Left lung (tissue), 10 donors: ENCODE measurements around the gene BICDL1. TPM values are rescaled to one million over a fixed set of nuclear protein-coding genes. Genes with fewer than 3 reads are reported as not detected.
"Not testable (repeated sequence)": the region's sequence is repeated elsewhere in the genome, so short reads cannot be mapped to it uniquely, and the experiment has no call there.

Source experiments
- ATAC-seq: fragments of 200-7000 bp; cut with Tn5 transposase; one replicate; pipeline ENCODE4 v1.9.1; 2020; ENCODE audit warnings: moderate library complexity
- DNase-seq, 4 donors: peaks; one replicate each; pipeline ENCODE4 v3.0.0-alpha.2; 2013 to 2020
- H3K27ac ChIP-seq, 2 donors: fragments of 200-600 bp; sonication (generic) in 1 of 2; one replicate each; pipeline versions ENCODE4 v1.5.0 to v1.8.0; 2020 to 2021
- H3K27me3 ChIP-seq, 2 donors: fragments of 200-600 bp; sonication (generic) in 1 of 2; one replicate each; pipeline versions ENCODE4 v1.5.0 to v1.8.0; 2020 to 2021
- H3K36me3 ChIP-seq, 2 donors: fragments of 200-600 bp; sonication (generic) in 1 of 2; one replicate each; pipeline versions ENCODE4 v1.5.0 to v1.8.0; 2020 to 2021
- H3K4me1 ChIP-seq, 2 donors: fragments of 200-600 bp; one replicate each; pipeline ENCODE4 v1.8.0; 2021
- H3K4me3 ChIP-seq, 2 donors: fragments of 200-600 bp; sonication (generic) in 1 of 2; one replicate each; pipeline versions ENCODE4 v1.5.0 to v1.8.0; 2020 to 2021; ENCODE audit warnings: mild to moderate bottlenecking in 1 of 2
- H3K9me3 ChIP-seq, 2 donors: fragments of 200-600 bp; sonication (generic) in 1 of 2; one replicate each; pipeline versions ENCODE4 v1.5.0 to v1.8.0; 2020 to 2021
- CTCF ChIP-seq, 2 donors: fragments of 200-600 bp; sonication (generic) in 1 of 2; IDR thresholded peaks; one replicate each; pipeline versions ENCODE4 v1.5.0 to v1.8.0; 2021; ENCODE audit warnings: antibody characterized with exemption in 2 of 2
- intact Hi-C, 2 donors: fragments of 100-400 bp; cut with DNase I; formaldehyde crosslinking; loops; one replicate each; pipeline versions ENCODE4 v1.11.2 to v1.14.2; 2022
- polyA plus RNA-seq, 6 donors: library from polyadenylated mRNA; unstranded; fragments of 120-200 nt; gene quantifications; one replicate each; pipeline ENCODE4 v1.2.1, GENCODE V29; 2013; ENCODE audit not compliant: insufficient read length in 6 of 6
- total RNA-seq, 2 donors: library from RNA; stranded (reverse); fragmentation: NEBNext Ultra II Directional; extraction: Animal tissue kit (Norgen Biotek cat#: 25700); gene quantifications; one replicate each; pipeline ENCODE4 v1.2.1, GENCODE V29; 2021
- donor health status: DM: no; HTN: yes; CAD: no.
- donor health status: DM: no; HTN: no; CAD: no.

BICDL1 gene
- total and polyA plus RNA-seq, 8 donors, result 1.8 to 12.0 (median 3.3) TPM

DNA sequence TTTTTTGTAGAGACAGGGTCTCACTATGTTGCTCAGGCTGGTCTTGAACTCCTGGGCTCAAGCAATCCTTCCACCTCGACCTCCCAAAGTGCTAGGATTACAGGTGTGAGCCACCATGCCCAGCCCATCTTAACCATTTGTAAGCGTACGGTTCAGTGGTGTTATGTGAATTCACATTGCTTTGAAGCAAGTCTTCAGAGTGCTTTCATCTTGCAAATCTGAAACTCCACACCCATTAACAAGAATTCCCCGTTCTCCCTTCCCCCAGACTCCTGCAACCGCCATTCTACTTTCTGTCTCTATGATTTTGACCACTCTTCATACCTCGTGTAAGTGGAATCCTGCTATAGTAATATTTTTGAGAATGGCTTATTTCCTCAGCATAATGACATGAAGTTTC, 24.9 kb upstream of the BICDL1 start:
- ATAC-seq (no peak), DNase-seq (no peak)
- H3K27me3 ChIP-seq, result peaks cover 0 to 6% of the 10 kb centered on the region in 2 donors
- intact Hi-C loops, result no loop called here
- no peaks in the 10 kb centered on the region for H3K36me3 ChIP-seq
- no peaks in the 10 kb centered on the region for H3K9me3 ChIP-seq
- no peak overlapping the region for H3K4me3 ChIP-seq
- H3K4me1 ChIP-seq, result no peaks in the 10 kb centered on the region
- no peak overlapping the region for H3K27ac ChIP-seq
- no peak for TF ChIP-seq CTCF (IDR thresholded peaks at IDR 0.05)

DNA sequence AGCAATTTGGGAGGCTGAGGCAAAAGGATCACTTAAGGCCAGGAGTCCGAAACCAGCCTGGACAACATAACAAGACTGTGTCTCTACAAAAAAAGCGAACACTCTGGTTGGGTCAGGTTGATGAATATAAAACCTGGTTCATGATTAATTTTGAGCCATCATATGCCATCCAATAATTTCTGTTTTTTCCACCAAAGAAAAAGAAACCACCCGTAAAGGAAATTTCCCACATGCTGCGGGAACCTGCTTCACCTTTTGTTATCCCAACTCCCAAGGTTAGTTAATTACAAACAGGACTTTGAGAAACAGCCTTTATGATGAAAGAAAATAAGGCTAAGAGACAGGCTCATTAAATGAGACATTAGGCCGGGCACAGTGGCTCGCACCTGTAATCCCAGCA, 24.1 kb upstream of the BICDL1 start:
- Histone ChIP-seq H3K9me3 (no peaks in the 10 kb centered on the region), H3K27ac (no peak overlapping the region), H3K4me1 (no peaks in the 10 kb centered on the region), H3K27me3 (peaks cover 0 to 6% of the 10 kb centered on the region in 2 donors), H3K36me3 (no peaks in the 10 kb centered on the region), H3K4me3 (no peak overlapping the region)
- intact Hi-C loops, result no loop called here
- DNase-seq (no peak), ATAC-seq (no peak)
- TF ChIP-seq CTCF (IDR thresholded peaks at IDR 0.05), result no peak

- no peak overlapping the region for H3K4me3 ChIP-seq
- H3K4me1 ChIP-seq, result no peaks in the 10 kb centered on the region
- H3K27me3 ChIP-seq, result peaks cover 0 to 58% of the 10 kb centered on the region in 2 donors
- H3K36me3 ChIP-seq, result no peaks in the 10 kb centered on the region
- no peak overlapping the region for H3K27ac ChIP-seq
- no peaks in the 10 kb centered on the region for H3K9me3 ChIP-seq
- no peak for ATAC-seq
- no peak for DNase-seq
- intact Hi-C loops, result no loop called here
- TF ChIP-seq CTCF (IDR thresholded peaks at IDR 0.05), result no peak
Measured at GRCh38 chr12:119980242-119980641, 8.8 kb upstream of the BICDL1 start.

DNA sequence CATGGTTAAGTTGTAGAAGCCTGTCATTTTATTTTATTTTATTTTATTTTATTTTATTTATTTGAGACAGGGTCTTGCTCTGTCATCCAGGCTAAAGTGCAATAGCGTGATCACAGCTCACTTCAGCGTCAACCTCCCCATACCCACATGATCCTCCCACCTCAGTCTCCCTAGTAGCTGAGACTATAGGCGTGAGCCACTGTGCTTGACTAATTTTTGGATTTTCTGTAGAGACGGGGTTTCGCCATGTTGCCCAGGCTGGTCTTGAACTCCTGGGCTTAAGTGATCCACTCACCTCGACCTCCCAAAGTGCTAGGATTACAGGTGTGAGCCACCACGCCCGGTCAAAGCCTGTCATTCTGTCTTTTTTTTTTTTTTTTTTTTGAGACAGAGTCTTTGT, 8.3 kb upstream of the BICDL1 start:
- H3K9me3 ChIP-seq, DNase-seq, H3K27ac ChIP-seq, intact Hi-C loops, H3K4me3 ChIP-seq, H3K4me1 ChIP-seq, ATAC-seq, H3K36me3 ChIP-seq: not testable (repeated sequence)
- H3K27me3 ChIP-seq, result peaks cover 0 to 63% of the 10 kb centered on the region in 2 donors

DNA sequence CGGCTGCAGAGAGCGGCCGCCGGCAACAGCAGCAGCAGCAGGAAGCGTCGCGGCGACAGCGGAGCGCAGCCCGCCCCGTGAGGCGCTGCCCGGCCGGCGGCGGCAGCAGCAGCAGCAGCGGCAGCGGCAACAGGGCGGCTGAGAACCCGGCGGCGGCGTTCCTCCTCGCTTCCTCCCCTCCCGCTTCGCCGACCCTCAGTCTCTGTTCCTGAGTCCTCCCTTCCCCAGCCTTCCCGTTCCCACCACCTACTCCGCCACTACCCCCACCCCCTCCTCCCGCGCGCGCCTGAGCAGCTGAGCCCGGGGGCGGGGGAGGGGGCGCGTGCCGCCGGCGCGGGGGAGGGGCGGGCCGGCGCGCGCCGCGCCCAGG, 310 bp downstream of the BICDL1 start:
- H3K36me3 ChIP-seq, result no peaks in the 10 kb centered on the region
- peaks cover 8 to 20% of the 10 kb centered on the region in 2 donors for H3K4me1 ChIP-seq
- ATAC-seq (peak; percentile 2), DNase-seq (peak in 2 of 4 donors; percentile 7 to 38)
- H3K27ac ChIP-seq, result peak overlapping the region in 1 of 2 donors; percentile 53
- H3K9me3 ChIP-seq, result no peaks in the 10 kb centered on the region
- H3K4me3 ChIP-seq, result peak overlapping the region; percentile 44 to 54
- peaks cover 4 to 91% of the 10 kb centered on the region in 2 donors for H3K27me3 ChIP-seq
- no peak for TF ChIP-seq CTCF (IDR thresholded peaks at IDR 0.05)
- intact Hi-C loops, result no loop called here

- Histone ChIP-seq H3K9me3 (no peaks in the 10 kb centered on the region), H3K4me3 (peak overlapping the region; percentile 25 to 54), H3K4me1 (peaks cover 8 to 20% of the 10 kb centered on the region in 2 donors), H3K27me3 (peaks cover 4 to 89% of the 10 kb centered on the region in 2 donors), H3K36me3 (no peaks in the 10 kb centered on the region), H3K27ac (no peak overlapping the region)
- no peak for TF ChIP-seq CTCF (IDR thresholded peaks at IDR 0.05)
- ATAC-seq (peak; percentile 69), DNase-seq (peak; percentile 72 to 94 (median 79))
- intact Hi-C loops, result no loop called here
Measured at GRCh38 chr12:119989731-119990381, 820 bp downstream of the BICDL1 start.
